ENCODE data around the gene ARL5A.
"Not testable (repeated sequence)": the region's sequence is repeated elsewhere in the genome, so short reads cannot be mapped to it uniquely, and the experiment has no call there.

The ARL5A gene

DNA sequence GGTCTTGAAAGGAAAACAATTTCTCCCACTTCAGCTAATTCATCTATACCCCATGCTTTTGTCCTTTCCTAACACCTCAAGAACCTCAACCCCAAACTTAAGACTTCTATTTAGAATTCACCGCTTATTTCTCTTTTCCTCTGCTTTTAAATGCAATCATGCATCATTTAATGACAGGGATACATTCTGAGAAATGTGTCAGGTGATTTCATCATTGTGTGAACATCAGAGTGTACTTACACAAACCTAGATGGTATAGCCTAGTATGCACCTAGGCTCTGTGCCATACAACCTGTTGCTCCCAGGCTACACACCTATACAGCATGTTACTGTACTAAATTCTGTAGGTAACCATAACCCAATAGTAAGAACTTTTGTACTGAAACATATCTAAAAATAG is 22.9 kb downstream of the ARL5A start:
- DNase-seq (ENCODE audit: low read depth, low spot score): no peak
- TF ChIP-seq, protein P1, sequence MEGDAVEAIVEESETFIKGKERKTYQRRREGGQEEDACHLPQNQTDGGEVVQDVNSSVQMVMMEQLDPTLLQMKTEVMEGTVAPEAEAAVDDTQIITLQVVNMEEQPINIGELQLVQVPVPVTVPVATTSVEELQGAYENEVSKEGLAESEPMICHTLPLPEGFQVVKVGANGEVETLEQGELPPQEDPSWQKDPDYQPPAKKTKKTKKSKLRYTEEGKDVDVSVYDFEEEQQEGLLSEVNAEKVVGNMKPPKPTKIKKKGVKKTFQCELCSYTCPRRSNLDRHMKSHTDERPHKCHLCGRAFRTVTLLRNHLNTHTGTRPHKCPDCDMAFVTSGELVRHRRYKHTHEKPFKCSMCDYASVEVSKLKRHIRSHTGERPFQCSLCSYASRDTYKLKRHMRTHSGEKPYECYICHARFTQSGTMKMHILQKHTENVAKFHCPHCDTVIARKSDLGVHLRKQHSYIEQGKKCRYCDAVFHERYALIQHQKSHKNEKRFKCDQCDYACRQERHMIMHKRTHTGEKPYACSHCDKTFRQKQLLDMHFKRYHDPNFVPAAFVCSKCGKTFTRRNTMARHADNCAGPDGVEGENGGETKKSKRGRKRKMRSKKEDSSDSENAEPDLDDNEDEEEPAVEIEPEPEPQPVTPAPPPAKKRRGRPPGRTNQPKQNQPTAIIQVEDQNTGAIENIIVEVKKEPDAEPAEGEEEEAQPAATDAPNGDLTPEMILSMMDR (IDR thresholded peaks at IDR 0.05; ENCODE audit: low read depth, low read length): no peak
- no peak overlapping the region for H3K4me3 ChIP-seq (ENCODE audit: low read depth, low read length)
- in situ Hi-C loops (cut with HindIII; ENCODE audit: low sequenced_read_pairs): no loop called here

DNA sequence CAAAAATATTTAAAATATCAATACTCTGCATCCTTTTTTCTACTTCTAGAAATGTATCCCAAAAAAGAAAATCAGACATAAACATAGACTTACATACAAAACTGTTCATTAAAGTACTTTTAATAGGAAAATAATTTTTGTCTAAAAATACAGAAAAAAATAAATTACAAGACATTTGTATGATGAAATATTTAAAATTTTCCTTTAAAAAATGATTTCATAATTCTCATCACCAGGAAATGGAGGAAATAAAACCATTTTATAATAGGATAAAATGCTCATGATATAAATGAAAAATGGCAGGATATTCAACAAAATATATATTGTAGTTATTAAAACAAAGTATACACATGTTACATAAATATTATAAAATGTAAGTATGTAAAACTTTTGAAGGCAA is 24.4 kb downstream of the ARL5A start:
- TF ChIP-seq, protein P1 (IDR thresholded peaks at IDR 0.05; ENCODE audit: low read depth, low read length): no peak
- DNase-seq (ENCODE audit: low read depth, low spot score): no peak
- H3K4me3 ChIP-seq (ENCODE audit: low read depth, low read length): no peak overlapping the region
- in situ Hi-C loops (cut with HindIII; ENCODE audit: low sequenced_read_pairs): no loop called here

DNA sequence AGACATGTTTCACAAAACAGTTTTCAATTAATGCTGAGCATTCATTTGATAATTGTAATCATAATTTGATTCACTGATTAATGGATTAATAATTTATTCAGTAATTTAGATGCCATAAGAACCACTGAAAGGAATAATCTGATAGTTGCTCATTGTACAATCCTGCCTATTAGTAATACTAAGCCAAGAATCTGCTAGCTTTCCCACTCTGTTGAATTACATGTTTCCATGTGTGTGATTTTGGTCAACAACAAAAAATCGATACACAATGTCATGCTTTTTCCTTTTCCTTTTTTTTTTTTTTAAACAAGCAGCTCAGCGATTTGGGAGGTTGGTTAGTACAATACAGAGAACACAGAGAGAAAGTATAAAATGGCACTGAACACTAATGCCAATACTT is 25.9 kb downstream of the ARL5A start:
- no peak overlapping the region for H3K4me3 ChIP-seq (ENCODE audit: low read depth, low read length)
- no peak for DNase-seq (ENCODE audit: low read depth, low spot score)
- TF ChIP-seq, protein P1 (IDR thresholded peaks at IDR 0.05; ENCODE audit: low read depth, low read length): no peak
- in situ Hi-C loops (cut with HindIII; ENCODE audit: low sequenced_read_pairs): no loop called here

DNA sequence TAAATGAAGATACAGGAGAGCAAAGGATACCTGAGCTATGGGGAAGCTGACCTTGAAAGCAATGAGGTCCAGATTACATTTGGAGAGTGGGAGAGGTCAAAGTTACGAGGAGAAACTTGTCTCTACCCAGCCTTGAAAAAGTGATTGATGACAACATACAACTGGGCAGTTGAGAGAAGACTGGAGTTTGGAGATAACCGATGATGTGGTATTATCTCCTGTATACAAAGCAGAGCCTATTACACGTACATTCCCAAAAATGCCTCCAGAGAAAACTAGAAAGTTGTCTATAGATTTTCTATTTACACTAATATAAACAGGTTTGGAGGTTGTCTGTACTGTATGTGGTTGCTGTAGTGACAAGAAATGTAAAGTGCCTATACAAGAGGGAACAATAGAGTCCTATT is 28.3 kb downstream of the ARL5A start:
- H3K4me3 ChIP-seq (ENCODE audit: low read depth, low read length): no peak overlapping the region
- TF ChIP-seq, protein P1 (IDR thresholded peaks at IDR 0.05; ENCODE audit: low read depth, low read length): no peak
- in situ Hi-C loops (cut with HindIII; ENCODE audit: low sequenced_read_pairs): no loop called here
- DNase-seq (ENCODE audit: low read depth, low spot score): no peak

DNA sequence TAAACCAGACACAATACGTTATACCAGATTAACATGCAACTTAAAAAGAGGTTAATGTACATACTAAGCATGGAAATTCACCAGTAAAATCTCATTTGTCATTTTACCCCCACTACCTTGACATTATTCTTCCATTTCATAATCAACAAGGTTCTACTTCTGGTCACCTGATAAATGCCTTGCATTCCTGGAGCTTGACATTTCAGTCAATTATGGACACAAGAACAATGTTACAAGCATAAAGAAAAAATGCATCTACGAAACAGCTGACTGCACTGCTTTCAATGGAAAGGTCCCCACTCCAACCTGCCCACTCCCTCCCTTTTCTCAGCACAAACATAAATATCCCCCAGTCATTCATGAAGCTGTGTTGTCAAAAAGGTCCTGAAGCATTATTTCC is 31.4 kb downstream of the ARL5A start:
- TF ChIP-seq, protein P1 (IDR thresholded peaks at IDR 0.05; ENCODE audit: low read depth, low read length): no peak
- H3K4me3 ChIP-seq (ENCODE audit: low read depth, low read length): no peak overlapping the region
- DNase-seq (ENCODE audit: low read depth, low spot score): no peak
- in situ Hi-C loops (cut with HindIII; ENCODE audit: low sequenced_read_pairs): no loop called here

DNA sequence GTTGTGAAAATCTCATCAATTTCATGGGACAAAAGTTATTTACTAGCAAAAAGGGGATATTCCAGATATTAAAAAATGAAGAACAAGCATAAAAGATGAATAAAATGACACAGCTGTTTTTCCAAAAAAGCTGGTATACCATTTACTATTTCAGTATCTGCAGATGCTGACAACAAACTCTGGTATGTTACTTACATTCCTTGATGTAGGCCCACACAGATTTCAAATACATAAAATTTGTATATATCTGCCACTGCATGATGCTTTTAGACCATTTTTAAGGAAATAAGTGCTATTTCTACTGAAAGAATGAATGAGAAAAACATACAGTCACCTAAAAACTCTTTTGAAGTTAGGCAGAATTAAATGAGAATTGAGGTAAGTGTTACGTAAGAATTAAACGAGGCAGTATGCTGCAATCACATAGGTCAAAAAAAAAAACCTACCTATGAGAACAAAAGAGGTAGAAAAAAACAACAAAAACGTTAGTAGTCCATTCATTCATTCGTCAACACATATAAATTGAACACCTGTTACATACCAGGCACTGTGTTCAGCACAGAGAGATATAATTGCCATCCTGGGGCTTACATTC is 32.5 kb downstream of the ARL5A start:
- DNase-seq (ENCODE audit: low read depth, low spot score): no peak
- in situ Hi-C loops (cut with HindIII; ENCODE audit: low sequenced_read_pairs): no loop called here
- H3K4me3 ChIP-seq (ENCODE audit: low read depth, low read length): no peak overlapping the region
- TF ChIP-seq, protein P1 (IDR thresholded peaks at IDR 0.05; ENCODE audit: low read depth, low read length): no peak

DNA sequence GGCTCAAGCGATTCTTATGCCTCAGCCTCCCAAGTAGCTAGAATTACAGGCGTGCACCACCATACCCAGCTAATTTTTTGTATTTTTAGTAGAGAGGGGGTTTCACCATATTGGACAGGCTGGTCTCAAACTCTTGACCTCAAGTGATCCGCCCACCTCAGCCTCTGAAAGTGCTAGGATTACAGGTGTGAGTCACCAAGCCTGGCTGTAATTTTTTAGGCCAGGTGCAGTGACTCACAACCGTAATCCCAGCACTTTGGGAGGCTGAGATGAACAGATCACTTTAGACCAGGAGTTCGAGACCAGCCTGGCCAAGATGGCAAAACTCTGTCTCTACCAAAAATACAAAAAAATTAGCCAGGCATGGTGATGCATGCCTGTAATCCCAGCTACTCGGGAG is 33.8 kb downstream of the ARL5A start:
- DNase-seq (ENCODE audit: low read depth, low spot score); in situ Hi-C loops (cut with HindIII; ENCODE audit: low sequenced_read_pairs); H3K4me3 ChIP-seq (ENCODE audit: low read depth, low read length): not testable (repeated sequence)
